ENCODE results near the gene CD44. TPM values are rescaled to one million over a fixed set of nuclear protein-coding genes. Genes with fewer than 3 reads are reported as not detected.

Gene CD44
- total RNA-seq, 1 donor from 2014 or later, result 613 TPM

GRCh38 chr11:35234460-35235156, 95.6 kb downstream of the CD44 start:
- Histone ChIP-seq H3K9me3 (peaks cover 4% of the 10 kb centered on the region), H3K4me1 (peaks cover 37% of the 10 kb centered on the region), H3K36me3 (peaks cover 17% of the 10 kb centered on the region), H3K27me3 (ENCODE audit: low read depth) (no peaks in the 10 kb centered on the region), H3K4me3 (no peak overlapping the region), H3K27ac (no peak overlapping the region)
- ATAC-seq (no peak), DNase-seq (no peak)
- intact Hi-C loops (cut with DNase I), result no loop called here
- no peak for TF ChIP-seq CTCF (IDR thresholded peaks at IDR 0.05)

- TF ChIP-seq CTCF (IDR thresholded peaks at IDR 0.05), result no peak
- ATAC-seq, result no peak
- peaks cover 4% of the 10 kb centered on the region for H3K9me3 ChIP-seq
- peaks cover 12% of the 10 kb centered on the region for H3K36me3 ChIP-seq
- H3K27ac ChIP-seq, result no peak overlapping the region
- intact Hi-C loops (cut with DNase I), result no loop called here
- H3K4me3 ChIP-seq, result no peak overlapping the region
- H3K27me3 ChIP-seq (ENCODE audit: low read depth), result no peaks in the 10 kb centered on the region
- no peak for DNase-seq
- H3K4me1 ChIP-seq, result peaks cover 37% of the 10 kb centered on the region
Measured at GRCh38 chr11:35235157-35235468, 96.1 kb downstream of the CD44 start.

GRCh38 chr11:35235498-35235897, 96.5 kb downstream of the CD44 start:
- Histone ChIP-seq H3K4me3 (no peak overlapping the region), H3K27me3 (ENCODE audit: low read depth) (no peaks in the 10 kb centered on the region), H3K4me1 (peaks cover 37% of the 10 kb centered on the region), H3K9me3 (peaks cover 4% of the 10 kb centered on the region), H3K36me3 (peaks cover 8% of the 10 kb centered on the region), H3K27ac (no peak overlapping the region)
- no peak for TF ChIP-seq CTCF (IDR thresholded peaks at IDR 0.05)
- ATAC-seq (no peak), DNase-seq (no peak)
- intact Hi-C loops (cut with DNase I), result no loop called here

GRCh38 chr11:35235936-35236666, 97.1 kb downstream of the CD44 start:
- Histone ChIP-seq H3K4me3 (no peak overlapping the region), H3K27ac (no peak overlapping the region)
- intact Hi-C loops (cut with DNase I), result no loop called here

GRCh38 chr11:35236667-35237003, 97.7 kb downstream of the CD44 start:
- Histone ChIP-seq H3K36me3 (no peaks in the 10 kb centered on the region), H3K9me3 (peaks cover 4% of the 10 kb centered on the region), H3K27ac (no peak overlapping the region), H3K4me3 (no peak overlapping the region), H3K4me1 (peaks cover 31% of the 10 kb centered on the region), H3K27me3 (ENCODE audit: low read depth) (no peaks in the 10 kb centered on the region)
- ATAC-seq (peak; percentile 54 to 61), DNase-seq (no peak)
- TF ChIP-seq CTCF (IDR thresholded peaks at IDR 0.05), result no peak
- intact Hi-C loops (cut with DNase I), result no loop called here

More at GRCh38 chr11:35235936-35236666, 97.1 kb downstream of the CD44 start:
- no peaks in the 10 kb centered on the region for H3K27me3 ChIP-seq (ENCODE audit: low read depth)
- DNase-seq, result no peak
- peaks cover 36% of the 10 kb centered on the region for H3K4me1 ChIP-seq
- H3K9me3 ChIP-seq, result peaks cover 4% of the 10 kb centered on the region
- H3K36me3 ChIP-seq, result peaks cover 2% of the 10 kb centered on the region
- TF ChIP-seq CTCF (IDR thresholded peaks at IDR 0.05), result no peak
- ATAC-seq, result peak; percentile 25
